Stimulated activated CD8-positive, alpha-beta memory T cell treated with anti-CD3 and anti-CD28 coated beads, Interleukin-15, amount 100 ng/mL, for 1 hour (primary cell): ENCODE results near the gene PRDM15.

ENCODE experiments used
- DNase-seq: peaks from one replicate; pipeline ENCODE4 v3.0.0-alpha.2; 2020; ENCODE audit warnings: low read depth

PRDM15 gene

GRCh38 chr21:41886328-41886727 is 7.2 kb upstream of the PRDM15 start:
- DNase-seq: no peak

- DNase-seq: no peak
Measured at GRCh38 chr21:41885341-41886024, 6.3 kb upstream of the PRDM15 start.

GRCh38 chr21:41884501-41885030 is 5.4 kb upstream of the PRDM15 start:
- no peak for DNase-seq

- DNase-seq: no peak
Measured at GRCh38 chr21:41883582-41883981, 4.4 kb upstream of the PRDM15 start.

GRCh38 chr21:41881051-41881450 is 1.9 kb upstream of the PRDM15 start:
- DNase-seq: no peak

GRCh38 chr21:41880153-41880552 is 1.0 kb upstream of the PRDM15 start:
- DNase-seq: no peak

- DNase-seq: peak; percentile 61
Measured at GRCh38 chr21:41878831-41879189, 334 bp downstream of the PRDM15 start.

GRCh38 chr21:41877901-41878830 is 978 bp downstream of the PRDM15 start:
- no peak for DNase-seq

GRCh38 chr21:41876928-41877652 is 2.1 kb downstream of the PRDM15 start:
- no peak for DNase-seq

- DNase-seq: no peak
Measured at GRCh38 chr21:41876396-41876795, 2.7 kb downstream of the PRDM15 start.

GRCh38 chr21:41875086-41875485 is 4.1 kb downstream of the PRDM15 start:
- no peak for DNase-seq

GRCh38 chr21:41874611-41875010 is 4.5 kb downstream of the PRDM15 start:
- no peak for DNase-seq

GRCh38 chr21:41873426-41873825 is 5.7 kb downstream of the PRDM15 start:
- DNase-seq: no peak

- DNase-seq: no peak
Measured at GRCh38 chr21:41873005-41873404, 6.1 kb downstream of the PRDM15 start.

- DNase-seq: no peak
Measured at GRCh38 chr21:41871293-41872030, 7.7 kb downstream of the PRDM15 start.

GRCh38 chr21:41869771-41870170 is 9.4 kb downstream of the PRDM15 start:
- DNase-seq: no peak

GRCh38 chr21:41868062-41868710 is 11.0 kb downstream of the PRDM15 start:
- no peak for DNase-seq

- DNase-seq: no peak
Measured at GRCh38 chr21:41867313-41867712, 11.8 kb downstream of the PRDM15 start.

GRCh38 chr21:41866274-41866809 is 12.8 kb downstream of the PRDM15 start:
- DNase-seq: no peak

GRCh38 chr21:41865002-41865777 is 14.0 kb downstream of the PRDM15 start:
- no peak for DNase-seq
